Occipital lobe (tissue), 2 donors: Measurements from ENCODE around the gene SLC6A13. TPM values are rescaled to one million over a fixed set of nuclear protein-coding genes. Genes with fewer than 3 reads are reported as not detected.
"Not testable (repeated sequence)": the region's sequence is repeated elsewhere in the genome, so short reads cannot be mapped to it uniquely, and the experiment has no call there.

Experiments
- DNase-seq: peaks from one replicate; lab custom pipeline; 2025; lab: John Stamatoyannopoulos, UW
- total RNA-seq: library from RNA; depleted of rRNA; stranded (reverse); fragments of >200 nt; gene quantifications from one replicate; pipeline ENCODE4 v1.2.3, GENCODE V29; 2014

Gene SLC6A13
- total RNA-seq, 1 donor from 2014 or later, result 10.0 TPM

DNA sequence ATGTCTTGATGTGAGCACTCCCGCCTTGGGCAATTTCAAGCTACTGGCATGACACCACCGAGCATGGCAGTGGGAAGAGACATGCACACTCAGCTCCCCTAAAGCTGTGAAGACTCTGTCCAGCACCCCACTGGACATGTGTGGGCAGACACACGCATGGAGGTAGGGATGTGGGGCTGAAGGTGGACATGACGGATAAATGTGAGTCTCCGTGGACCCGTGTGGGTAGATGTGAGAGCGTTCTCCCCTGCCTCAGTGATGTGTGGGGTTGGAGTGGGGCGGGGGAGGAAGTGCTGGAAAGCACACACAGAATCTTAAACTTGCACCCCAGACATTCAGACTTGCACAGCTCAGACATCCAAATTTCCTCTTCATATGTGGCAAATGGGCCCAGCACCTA lies 61.3 kb downstream of the SLC6A13 start:
- DNase-seq, result no peak

DNA sequence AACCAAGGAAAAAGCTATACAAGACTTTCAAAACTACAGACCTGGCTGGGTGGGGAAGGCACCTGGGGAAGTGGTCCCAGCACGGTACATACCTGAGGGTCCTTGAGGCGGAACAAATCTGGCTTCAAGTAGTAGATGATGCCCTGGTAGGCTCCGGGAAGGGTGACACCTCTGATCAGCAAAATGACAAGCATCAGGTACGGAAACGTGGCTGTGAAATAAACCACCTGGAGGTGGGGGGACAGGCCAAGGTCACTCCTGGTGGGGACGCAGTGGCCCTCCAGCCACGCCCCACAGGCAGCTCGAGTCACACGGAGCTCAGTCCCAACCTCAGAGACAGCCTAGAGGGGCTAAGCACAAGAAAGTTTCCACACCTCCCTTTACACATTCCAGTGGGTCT lies 63.9 kb downstream of the SLC6A13 start:
- no peak for DNase-seq

DNA sequence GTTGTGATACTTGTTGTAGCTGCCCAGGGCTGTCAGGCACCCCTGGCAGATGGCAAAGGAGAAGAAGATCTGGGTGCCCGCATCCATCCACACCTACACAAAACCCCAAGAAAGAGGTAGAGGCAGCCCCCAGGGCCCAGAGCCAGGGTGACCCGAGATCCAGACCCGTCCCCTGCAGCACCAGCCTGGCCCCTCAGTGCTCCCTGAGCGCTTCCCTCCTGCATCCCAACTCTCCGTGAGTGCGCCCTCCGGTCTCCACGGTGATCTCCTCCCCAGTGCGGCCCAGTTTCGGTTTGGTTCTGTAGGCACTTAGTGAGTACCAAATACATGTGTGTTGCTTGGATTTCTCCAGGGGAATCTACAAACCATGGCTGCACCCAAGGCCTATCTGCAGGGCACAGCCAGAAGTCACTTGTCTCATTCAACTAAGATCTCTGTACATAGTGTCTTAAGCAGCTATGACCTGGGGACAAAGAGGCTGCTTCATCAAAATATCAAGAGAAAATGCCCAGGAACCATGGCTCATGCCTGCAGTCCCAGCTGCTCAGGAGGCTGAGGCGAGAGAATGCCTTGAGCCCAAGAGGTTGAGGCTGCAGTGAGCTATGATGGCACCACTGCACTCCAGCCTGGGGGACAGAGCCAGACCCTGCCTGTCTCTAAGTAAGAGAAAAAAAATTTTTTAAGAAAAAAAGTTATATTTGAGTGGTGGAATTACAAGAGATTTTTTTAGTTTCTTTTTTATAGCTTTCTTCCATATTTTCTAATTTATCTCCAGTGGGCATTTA lies 64.5 kb downstream of the SLC6A13 start:
- no peak for DNase-seq

DNA sequence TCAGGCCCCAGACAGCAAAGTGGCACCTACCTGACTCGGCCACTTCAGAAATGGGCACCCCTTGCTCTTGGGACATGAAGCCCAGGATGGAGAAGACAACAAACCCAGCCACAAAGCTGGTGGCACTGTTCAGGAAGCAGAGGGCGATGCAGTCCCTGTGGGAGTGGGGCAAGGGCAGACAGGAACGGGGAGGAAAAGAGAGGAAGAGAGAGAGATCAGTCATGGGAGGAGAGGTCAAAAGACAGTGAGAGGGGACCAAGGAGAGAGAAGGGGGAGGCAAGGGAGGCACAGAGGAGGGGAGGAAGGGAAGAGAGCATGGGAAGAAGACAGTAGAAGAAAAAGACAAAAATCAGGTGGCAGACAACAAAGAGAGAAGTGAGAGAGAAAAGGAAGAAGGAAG lies 65.3 kb downstream of the SLC6A13 start:
- no peak for DNase-seq

DNA sequence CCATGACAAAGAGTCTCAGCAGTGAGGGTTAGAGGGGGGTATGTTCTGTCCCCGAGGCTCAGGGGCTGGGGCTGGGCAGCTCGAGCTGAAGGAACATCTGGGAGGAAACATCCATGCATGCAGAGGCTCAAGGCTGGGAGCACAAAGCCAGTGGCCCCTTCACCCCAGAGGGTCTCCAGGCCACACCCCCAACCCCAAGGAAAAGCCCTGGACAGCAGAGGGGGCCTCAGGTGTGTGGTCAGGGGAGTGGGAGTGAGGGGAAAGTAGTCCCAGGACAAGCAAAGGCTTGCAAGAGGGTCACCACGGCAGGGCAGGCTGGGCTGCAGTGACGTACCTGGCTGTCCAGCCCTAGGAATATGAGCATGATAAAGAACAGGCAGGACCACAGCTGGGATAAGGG lies 66.2 kb downstream of the SLC6A13 start:
- DNase-seq, result no peak

DNA sequence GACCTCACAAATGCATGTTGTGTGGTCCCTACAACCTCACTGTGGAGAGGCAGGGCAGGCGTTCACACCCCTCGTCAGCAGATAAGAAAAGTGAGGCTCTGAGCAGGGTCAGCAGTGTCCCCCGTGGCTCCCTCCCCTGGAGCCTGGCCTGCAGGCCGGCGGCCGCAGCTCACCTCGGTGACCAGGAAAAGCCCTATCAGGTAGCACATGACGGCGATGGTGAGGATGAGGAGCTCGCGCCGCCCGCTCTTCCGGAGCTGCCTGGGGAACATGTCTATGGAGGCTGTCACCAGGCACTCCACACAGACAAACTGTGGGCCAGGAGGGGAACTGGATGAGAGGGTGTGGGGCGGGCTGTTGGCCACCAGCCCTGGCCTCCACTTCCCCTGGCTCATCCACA lies 66.7 kb downstream of the SLC6A13 start:
- DNase-seq, result no peak

DNA sequence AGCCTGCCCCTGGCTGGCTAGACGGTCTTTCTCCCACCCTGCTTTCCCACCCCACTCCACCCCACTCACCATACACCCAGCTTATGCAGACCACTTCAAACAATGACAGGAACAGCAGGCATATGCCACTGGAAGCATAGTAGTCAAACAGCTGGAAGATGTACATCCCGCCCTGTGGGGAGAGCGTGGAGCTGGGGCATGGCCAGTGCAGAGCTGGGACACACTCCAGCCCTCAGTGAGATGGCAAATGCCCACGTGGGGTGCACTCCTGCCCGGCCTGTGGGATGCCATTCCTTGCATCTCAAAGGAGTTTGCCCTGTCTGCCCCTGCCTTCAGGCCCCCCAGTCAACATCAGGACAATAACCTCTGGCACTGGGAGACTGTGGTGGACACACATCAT lies 67.5 kb downstream of the SLC6A13 start:
- no peak for DNase-seq

DNA sequence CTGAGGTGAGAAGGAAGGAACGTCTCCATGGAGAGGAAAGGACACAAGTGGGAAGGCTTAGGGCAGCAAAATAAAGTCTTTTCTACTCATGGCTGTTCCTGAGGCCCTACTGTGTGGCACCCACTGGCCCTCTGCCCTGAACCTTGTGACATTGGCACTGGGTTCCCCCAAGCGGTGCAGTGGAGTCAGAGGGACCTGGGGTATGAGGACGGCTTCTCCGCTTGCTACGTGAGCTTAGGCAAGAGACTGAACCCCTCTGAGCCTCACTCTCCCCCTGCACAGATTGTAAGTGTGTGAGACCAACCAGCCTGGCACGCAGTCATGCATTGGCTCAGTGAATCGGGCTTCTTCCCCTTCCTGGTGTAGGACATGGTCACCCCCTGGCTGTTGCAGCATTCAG lies 68.4 kb downstream of the SLC6A13 start:
- DNase-seq, result no peak

DNA sequence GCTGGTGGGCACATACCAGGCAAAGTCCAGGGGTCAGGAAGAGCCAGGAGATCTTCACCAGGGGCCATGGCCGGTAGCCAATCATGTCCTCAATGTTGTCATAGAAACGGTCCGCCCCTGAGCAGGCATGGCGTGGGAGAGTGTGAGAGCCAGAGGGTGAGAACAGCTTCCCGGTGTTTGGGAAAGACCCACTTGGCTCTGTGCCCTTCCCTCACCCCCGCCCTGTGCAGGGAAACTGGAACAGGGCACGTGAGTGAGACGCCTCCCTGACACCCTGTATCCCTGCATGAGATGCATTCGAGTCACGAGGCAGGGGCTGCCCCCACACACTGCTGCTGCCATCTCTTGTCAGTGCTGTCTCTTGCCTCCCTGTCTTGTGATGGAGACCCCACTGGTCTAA lies 69.4 kb downstream of the SLC6A13 start:
- DNase-seq, result no peak

DNA sequence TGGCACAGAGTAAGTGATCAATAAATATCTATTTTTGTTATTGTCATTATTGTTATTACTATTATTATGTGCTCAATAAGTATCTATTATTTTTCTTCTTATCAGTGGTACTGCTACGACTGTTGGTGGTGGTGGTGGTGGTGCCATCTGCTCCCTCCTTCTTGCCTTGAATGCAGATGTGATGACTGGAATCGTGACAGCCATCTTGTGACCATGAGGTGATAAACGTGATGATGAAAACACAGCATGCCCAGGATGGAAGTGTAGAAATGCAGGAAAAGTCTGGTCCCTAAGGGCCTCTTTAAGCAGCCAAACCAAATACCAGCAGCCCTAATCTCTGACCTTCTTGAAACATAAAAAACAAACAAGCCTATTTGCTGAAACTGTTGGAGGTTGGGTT lies 71.1 kb downstream of the SLC6A13 start:
- DNase-seq, result no peak

DNA sequence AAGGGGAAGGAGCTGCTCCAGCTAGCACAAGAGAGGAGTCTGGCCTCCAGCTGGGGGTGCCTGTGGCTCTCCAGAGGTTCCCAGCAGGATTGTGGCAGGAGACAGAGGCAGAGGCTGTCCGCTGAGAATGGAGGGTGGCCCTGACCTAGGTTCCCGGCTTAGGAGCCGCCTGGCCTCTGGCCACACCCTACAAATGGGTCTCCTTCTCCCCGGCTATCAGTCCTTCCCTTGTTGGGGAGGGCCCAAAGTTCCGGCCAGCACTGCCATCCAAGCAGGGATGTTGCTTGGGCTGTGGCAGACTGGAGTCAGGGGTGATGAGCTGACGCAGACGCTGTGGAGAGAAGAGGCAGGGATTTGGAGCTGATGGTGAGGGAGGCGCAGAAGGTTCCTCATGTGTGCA lies 71.8 kb downstream of the SLC6A13 start:
- DNase-seq, result no peak

DNA sequence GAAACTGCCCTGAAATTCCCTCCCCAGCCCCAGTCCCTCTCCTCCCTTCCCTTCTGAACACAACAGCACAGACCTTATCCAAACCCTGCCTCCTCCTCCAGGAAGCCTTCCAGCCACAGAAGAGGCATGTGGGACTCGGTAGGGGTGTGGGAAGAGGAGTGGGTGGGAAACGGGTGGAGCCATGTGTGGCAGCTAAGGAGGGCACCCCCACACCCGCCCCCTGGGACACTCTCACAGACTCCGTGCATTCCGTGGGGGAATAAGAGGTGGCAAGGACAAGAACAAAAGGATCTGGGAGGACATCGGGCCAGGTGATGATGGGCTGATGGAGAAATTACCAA lies 73.0 kb downstream of the SLC6A13 start:
- no peak for DNase-seq

DNA sequence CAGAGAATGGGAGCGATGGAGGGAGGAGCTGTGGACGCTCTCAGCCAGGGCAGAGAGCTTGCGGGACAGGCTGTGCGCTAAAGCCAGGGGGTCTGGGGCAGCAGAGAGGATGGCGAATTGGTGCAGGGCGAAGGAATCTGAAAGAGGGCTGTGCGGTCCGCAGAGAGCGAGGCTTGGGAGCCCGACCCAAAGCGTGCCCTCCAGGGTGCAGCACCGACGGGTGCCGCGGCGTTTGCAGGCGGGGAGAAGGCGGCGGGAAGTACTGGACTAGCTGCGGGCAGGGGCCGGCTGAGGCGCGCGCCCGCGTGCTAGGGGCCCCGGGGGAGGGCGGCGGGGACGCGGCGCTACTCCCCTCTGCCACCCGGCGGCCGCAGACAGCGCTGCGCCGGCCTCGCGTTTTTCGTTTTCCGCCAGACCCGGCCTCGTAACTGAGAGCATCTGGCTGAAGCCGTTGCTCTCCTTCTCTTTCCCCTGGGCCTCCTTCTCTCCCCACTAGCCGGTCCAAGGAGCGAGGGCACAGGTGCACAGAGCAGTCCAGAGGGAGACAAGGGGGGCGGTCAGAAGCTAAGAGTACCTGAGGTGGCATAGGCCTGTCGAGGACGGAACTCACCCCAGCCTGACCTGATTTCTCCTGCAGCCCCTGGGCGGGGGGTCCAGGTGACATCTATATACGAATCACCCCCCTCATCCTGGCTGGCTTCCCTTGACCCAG lies 73.6 kb downstream of the SLC6A13 start:
- DNase-seq, result peak; percentile 64

DNA sequence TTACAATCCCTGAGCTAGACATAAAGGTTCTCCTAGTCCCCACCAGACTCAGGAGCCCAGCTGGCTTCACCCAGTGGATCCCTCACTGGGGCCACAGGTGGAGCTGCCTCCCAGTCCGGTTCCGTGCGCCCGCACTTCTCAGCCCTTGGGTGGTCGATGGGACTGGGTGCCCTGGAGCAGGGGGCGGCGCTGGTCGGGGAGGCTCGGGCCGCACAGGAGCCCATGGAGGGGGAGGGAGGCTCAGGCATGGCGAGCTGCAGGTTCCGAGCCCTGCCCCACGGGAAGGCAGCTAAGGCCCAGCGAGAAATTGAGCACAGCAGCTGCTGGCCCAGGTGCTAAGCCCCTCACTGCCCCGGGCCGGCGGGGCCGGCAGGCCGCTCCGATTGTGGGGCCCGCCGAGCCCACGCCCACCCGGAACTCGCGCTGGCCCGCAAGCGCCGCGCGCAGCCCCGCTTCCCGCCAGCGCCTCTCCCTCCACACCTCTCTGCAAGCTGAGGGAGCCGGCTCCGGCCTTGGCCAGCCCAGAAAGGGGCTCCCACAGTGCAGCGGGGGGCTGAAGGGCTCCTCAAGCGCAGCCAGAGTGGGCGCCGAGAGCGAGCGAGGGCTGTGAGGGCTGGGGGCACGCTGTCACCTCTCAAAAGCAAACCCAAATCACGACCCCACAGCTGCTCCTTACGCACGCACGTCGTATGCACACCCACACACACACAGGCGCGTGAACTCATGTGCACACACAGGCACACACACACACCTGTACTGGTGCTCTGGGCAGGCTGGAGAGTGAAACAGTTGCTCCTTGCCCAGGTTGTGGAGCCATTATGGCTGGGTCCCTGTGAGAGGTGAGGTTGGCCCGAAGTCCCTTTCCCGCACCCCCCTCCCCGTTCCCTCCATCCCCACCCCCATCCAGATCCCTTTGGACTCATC lies 74.4 kb downstream of the SLC6A13 start:
- DNase-seq, result not testable (repeated sequence)

DNA sequence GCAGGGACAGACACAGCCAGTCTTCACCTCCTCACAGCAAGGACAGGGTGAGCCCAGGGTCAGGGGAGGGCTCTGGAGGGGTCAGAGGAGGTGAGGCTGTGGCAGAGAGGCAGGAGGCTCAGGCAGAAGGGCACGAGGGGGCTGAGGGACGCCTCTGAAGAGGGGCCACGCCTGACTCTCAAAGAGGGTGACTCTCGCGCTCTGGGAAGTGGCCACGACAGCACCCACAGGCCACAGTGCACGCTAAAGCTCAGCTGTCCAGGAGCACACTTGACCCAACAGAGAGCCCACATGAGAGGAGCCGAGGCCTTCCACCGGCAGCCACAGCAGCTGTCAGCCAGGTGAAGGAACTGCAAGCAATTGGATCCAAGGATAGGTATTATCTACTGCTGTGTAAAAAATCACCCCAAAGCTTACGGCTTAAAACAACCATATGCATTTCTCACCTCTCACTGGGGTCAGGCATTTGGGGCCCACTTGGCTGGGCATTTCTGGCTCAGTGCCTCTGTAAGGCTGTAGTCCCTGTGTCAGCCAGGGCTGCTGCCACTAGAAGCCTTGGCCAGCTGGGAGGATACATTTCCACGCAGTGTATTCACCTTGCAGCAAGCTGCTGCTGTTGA lies 76.5 kb downstream of the SLC6A13 start:
- no peak for DNase-seq

DNA sequence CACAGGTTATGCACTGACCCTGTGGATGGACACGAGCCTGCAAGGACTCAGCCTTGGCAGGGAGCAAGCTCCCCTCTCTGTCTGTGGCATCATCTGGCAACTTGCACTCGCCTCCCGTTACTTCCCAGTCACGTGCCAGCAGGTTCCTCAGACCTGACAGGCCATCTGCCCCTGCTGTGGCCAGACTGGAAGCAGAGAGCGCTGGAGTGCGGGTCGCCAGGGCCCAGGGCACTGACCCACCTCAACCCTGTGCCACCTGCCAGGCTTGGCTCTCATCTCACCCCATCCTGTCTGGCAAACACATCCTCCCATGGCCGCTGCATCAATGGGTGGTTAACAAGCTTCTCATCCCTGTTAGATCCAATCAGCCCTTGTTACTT lies 77.1 kb downstream of the SLC6A13 start:
- DNase-seq, result no peak

DNA sequence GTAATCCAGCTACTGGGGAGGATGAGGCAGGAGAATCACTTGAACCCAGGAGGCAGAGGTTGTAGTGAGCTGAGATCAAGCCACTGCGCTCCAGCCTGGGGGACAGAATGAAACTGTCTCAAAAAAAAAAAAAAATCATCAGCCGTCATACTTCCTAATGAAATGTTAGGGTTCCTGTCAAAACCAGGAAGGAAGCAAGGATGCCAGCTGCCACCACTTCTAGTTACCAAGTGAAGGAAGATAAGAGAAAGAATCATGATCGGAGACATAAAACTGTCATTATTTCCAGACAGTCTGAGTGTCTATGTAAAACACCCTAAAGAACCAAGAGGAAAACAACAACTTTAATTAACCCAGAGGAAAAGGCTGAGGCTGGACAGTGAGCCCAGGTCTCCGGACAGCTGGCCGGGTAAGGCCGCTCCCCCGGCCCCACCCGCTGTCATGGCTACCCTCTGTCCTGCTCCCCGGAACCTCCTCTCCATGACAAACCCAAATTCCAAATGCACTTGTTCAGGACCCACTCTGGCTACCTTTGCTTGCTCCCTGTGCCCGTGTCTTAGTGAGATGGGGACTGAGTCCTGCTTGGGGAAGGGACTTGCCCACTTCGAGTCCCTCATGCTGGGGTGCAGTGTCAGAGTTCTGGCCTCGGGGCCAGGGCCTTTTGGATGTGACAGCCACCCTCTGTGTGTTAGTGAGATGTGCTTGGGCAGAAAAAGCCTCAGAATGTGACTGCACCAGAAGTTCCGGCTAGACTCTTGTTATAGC lies 77.6 kb downstream of the SLC6A13 start:
- DNase-seq, result no peak

DNA sequence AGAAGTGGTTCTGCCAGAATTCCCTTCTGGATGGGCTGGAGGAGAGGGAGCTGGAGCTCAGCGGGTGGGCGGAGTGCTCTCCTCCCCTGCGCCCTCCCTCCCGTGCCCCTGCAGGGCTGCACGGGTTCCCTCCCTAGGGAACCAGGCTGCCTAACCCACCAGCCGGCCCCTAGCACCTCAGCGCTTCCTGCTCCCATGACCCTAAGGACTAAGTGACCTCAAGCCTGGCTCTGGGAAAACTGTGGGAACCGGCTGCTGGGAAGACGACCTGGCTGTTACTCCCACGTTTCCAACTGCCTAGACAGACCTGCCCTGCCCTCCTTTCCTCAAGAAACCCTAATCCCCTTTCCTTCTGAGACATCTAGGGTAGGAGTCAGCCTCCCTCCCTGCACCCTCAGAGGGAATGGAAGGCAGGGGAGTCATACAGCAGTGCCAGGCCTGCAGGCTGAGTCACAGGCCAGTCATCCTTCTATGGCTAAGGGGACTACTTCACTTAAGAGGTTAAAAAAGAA lies 80.2 kb downstream of the SLC6A13 start:
- no peak for DNase-seq

DNA sequence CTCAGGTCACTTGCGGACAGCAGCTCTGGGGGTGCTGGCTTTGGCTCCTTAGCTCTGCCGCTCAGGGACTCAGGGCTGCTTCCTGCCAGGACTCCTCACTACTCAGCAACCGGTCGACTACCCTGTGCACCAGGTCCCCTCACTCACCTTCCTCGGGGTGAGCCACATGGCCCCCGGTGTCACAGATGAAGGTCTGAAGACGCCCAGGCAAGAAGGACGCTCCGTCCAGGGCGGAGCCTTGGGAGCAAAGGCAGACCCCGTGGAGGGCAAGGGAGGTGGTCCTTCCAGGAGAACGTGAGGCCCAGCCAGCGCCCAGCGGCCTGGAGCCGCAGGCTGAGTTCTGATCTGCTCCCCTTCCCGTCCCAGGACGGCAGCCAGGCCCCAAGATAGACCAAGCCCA lies 80.7 kb downstream of the SLC6A13 start:
- DNase-seq, result no peak

DNA sequence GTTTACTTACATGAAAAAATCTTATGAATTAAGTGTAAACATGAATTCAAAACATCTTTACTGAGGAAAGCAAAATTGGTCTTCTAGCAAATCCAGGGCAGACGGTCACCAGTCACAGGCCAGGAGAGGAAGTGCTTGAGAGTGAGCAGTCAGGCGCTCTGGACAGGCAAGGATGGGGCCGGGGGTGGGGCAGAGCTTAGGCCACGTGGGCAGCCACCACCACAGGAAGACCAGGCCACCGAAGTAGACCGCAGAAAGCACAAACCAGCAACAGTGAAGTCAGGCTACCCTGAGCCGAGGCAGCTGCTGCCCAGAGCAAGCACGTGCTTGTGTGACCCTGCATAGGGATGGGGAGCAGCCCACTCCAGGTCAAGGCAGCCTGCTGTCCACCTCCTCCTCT lies 82.2 kb downstream of the SLC6A13 start:
- no peak for DNase-seq

DNA sequence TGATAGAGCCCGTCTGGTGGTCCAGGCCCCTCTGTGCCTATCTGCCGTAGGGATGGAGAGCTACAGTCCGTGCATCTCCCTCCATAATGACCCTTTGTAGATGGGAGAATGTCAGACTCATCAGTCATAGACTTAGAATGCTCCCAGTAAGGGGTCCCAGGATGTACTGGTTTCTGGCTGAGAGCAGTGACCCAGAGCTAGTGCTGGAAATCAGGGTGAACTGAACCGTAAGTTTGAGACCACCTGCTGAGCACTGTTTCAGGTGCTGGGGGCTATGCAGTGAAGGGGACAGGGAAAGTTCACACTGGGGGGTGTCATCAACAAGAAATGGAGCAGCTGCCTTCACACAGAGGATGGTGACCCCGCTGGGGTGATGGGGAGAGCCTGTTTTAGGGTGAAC lies 82.8 kb downstream of the SLC6A13 start:
- no peak for DNase-seq
